ENCODE data around the gene VWA5B1. TPM values are rescaled to one million over a fixed set of nuclear protein-coding genes. Genes with fewer than 3 reads are reported as not detected.

The VWA5B1 gene
- total and polyA plus RNA-seq, 2 of the 8 experiments (the other 6 are each of a cell fraction or from before 2014, with no cell fraction given) = 0.54 to 2.3 TPM

- TF ChIP-seq ZNF274 (IDR thresholded peaks at IDR 0.05; ENCODE audit: borderline replicate concordance, extremely low read depth, low read length) (no peak), KDM5A (IDR thresholded peaks at IDR 0.05; ENCODE audit: low read length) (no peak), NRF1 (IDR thresholded peaks at IDR 0.05; ENCODE audit: low read depth, low read length) (no peak), HDAC2 (IDR thresholded peaks at IDR 0.05; ENCODE audit: borderline replicate concordance in 1 of 2, low read depth in 2 of 2, low read length in 2 of 2) (no peak), CEBPB (IDR thresholded peaks at IDR 0.05; ENCODE audit: low read depth, low read length) (no peak), SP4 (IDR thresholded peaks at IDR 0.05; ENCODE audit: low read length) (no peak), MAFK (IDR thresholded peaks at IDR 0.05; ENCODE audit: low read depth, low read length) (no peak), POLR2A (IDR thresholded peaks at IDR 0.05; ENCODE audit: control extremely low read depth in 1 of 2, low read depth in 2 of 2, low read length in 2 of 2) (no peak), RNF2 (IDR thresholded peaks at IDR 0.05; ENCODE audit: borderline replicate concordance, low read depth, low read length, missing control alignments, poor library complexity, severe bottlenecking) (no peak), BCL11A (IDR thresholded peaks at IDR 0.05; ENCODE audit: low read depth in 2 of 2, low read length in 2 of 2) (no peak)
- no peak overlapping the region for H2BK120ac ChIP-seq (replicated peaks; ENCODE audit: low read depth, low read length)
- no peak for FAIRE-seq
- no peak overlapping the region for H3K27ac ChIP-seq (ENCODE audit: low read depth, low read length)
- H3K27me3 ChIP-seq (replicated peaks in 1 of 4; ENCODE audit: control insufficient read depth in 3 of 4, extremely low read depth in 1 of 4, insufficient read depth in 3 of 4, low read length in 3 of 4) = peaks cover 0 to 10% (median 0%) of the 10 kb centered on the region in 4 experiments; a peak in 4 of 7 replicates
- ChIA-PET CTCF (ENCODE audit: partially characterized antibody) (no interaction called here), POLR2A (ENCODE audit: partially characterized antibody) (no interaction called here)
- no peak overlapping the region for H2BK12ac ChIP-seq (ENCODE audit: low read depth, low read length)
- no peak overlapping the region for H2AFZ ChIP-seq (ENCODE audit: low read length)
- no peak overlapping the region for H4K91ac ChIP-seq (replicated peaks; ENCODE audit: insufficient read length, low read length)
- no peaks in the 10 kb centered on the region for H3K79me2 ChIP-seq (ENCODE audit: control insufficient read depth in 1 of 2, insufficient read depth in 2 of 2, low read length in 2 of 2)
- peaks cover 0 to 3% of the 10 kb centered on the region in 2 experiments; a peak in 2 of 4 replicates for H3K9me3 ChIP-seq (ENCODE audit: insufficient read depth in 2 of 2, low read depth in 1 of 2, low read length in 1 of 2)
- H2BK15ac ChIP-seq (ENCODE audit: low read length) = no peak overlapping the region
- no peaks in the 10 kb centered on the region for H3K79me1 ChIP-seq (ENCODE audit: low read depth, low read length)
- H3K9ac ChIP-seq (replicated peaks in 1 of 4; ENCODE audit: extremely low read depth in 1 of 4, low read depth in 3 of 4, low read length in 3 of 4) = no peak overlapping the region
- H3K4me1 ChIP-seq (replicated peaks in 1 of 4; ENCODE audit: control insufficient read depth in 3 of 4, insufficient read depth in 4 of 4, low read length in 3 of 4) = peaks cover 0 to 6% (median 5%) of the 10 kb centered on the region in 4 experiments; a peak in 5 of 7 replicates
- H4K5ac ChIP-seq (ENCODE audit: insufficient read length, low read depth, low read length) = no peak overlapping the region
- no peak overlapping the region for H2BK5ac ChIP-seq (ENCODE audit: low read depth, low read length)
- H3K36me3 ChIP-seq (ENCODE audit: control insufficient read depth in 2 of 4, insufficient read depth in 4 of 4, low read length in 3 of 4) = no peaks in the 10 kb centered on the region
- no peak overlapping the region for H3K4me3 ChIP-seq (ENCODE audit: extremely low read depth in 1 of 4, insufficient read depth in 2 of 4, low read depth in 3 of 4, low read length in 4 of 4)
- H3K56ac ChIP-seq (replicated peaks; ENCODE audit: insufficient read length, low read depth, low read length) = no peak overlapping the region
- no peak overlapping the region for H3K4ac ChIP-seq (replicated peaks; ENCODE audit: insufficient read length, low read depth, low read length)
- H3K23ac ChIP-seq (ENCODE audit: insufficient read length) = no peak overlapping the region
- H3K4me2 ChIP-seq (ENCODE audit: insufficient read depth in 1 of 2, low read depth in 2 of 2, low read length in 2 of 2) = no peak overlapping the region
- WGBS, 2 experiments (ENCODE audit: extremely low coverage in 1 of 2, insufficient coverage in 1 of 2, insufficient read length in 1 of 2, insufficient replicate concordance in 2 of 2, low coverage in 1 of 2, low lambda C conversion rate in 2 of 2, missing lambda C conversion rate in 1 of 2) = 77% methylated on average over 3 of the region's 3 CpGs; no CpG with 5 or more reads in 1 of the 2 experiments
- no peak overlapping the region for H3K14ac ChIP-seq (ENCODE audit: insufficient read length)
- no peak overlapping the region for H2AK5ac ChIP-seq (ENCODE audit: low read depth, low read length)
- H4K20me1 ChIP-seq (replicated peaks in 1 of 2; ENCODE audit: control insufficient read depth in 1 of 2, insufficient read depth in 2 of 2, low read length in 2 of 2) = no peaks in the 10 kb centered on the region
- no peak overlapping the region for H3K18ac ChIP-seq (ENCODE audit: extremely low read depth, low read length)
- no peak for DNase-seq (ENCODE audit: low read depth in 1 of 2, low spot score in 2 of 2)
- H4K8ac ChIP-seq (ENCODE audit: extremely low read depth, insufficient read depth, low read length) = no peak overlapping the region
- H2BK20ac ChIP-seq (ENCODE audit: low read length) = no peak overlapping the region
- no peaks in the 10 kb centered on the region for H3K23me2 ChIP-seq (ENCODE audit: low read depth, low read length)
Measured at GRCh38 chr1:20285510-20285909, 5.2 kb upstream of the VWA5B1 start.

Measured in H1 (cell line).